ENCODE results near the gene FBLN5. TPM values are rescaled to one million over a fixed set of nuclear protein-coding genes. Genes with fewer than 3 reads are reported as not detected.

The FBLN5 gene
- total RNA-seq, 1 experiment from 2014 or later, result not detected

DNA sequence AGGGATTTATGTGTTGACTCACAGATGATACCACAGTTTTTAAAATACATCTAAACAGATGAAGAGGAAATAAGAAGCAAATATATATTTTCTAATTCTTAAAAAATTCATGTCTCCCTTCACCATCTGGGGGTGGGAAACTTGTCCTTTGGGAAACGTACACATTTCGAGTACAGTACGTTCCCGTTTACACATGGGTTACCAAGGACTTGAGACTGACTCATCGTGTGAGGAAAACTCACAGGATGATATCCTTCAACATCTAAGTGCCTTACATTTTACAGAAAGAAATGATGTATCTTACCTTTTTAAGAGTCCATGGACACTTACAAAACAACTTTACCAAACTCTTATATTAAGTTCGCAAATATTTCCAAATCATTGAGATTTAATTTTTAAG, 16.0 kb upstream of the FBLN5 start:
- intact Hi-C loops (cut with micrococcal nuclease; ENCODE audit: unreplicated experiment), result no loop called here
- POLR2A ChIA-PET (ENCODE audit: unreplicated experiment), result no interaction called here
- Histone ChIP-seq H3K36me3 (ENCODE audit: low read depth) (no peaks in the 10 kb centered on the region), H3K9me2 (ENCODE audit: insufficient read depth) (no peaks in the 10 kb centered on the region), H3K4me3 (no peak overlapping the region), H4K20me1 (ENCODE audit: insufficient read depth) (no peaks in the 10 kb centered on the region), H3F3A (ENCODE audit: insufficient read depth, low read depth) (no peaks in the 10 kb centered on the region), H3K27ac (no peak overlapping the region), H3K9me3 (ENCODE audit: insufficient read depth, low read depth) (no peaks in the 10 kb centered on the region), H3K79me2 (ENCODE audit: low read depth) (no peaks in the 10 kb centered on the region), H3K4me1 (replicated peaks; ENCODE audit: insufficient read depth) (no peaks in the 10 kb centered on the region), H3K27me3 (ENCODE audit: insufficient read depth, low read depth) (no peaks in the 10 kb centered on the region), H2AFZ (no peak overlapping the region), H3K4me2 (no peak overlapping the region)
- DNase-seq, result no peak
- no TSS peak for BruUV-seq (replicated peaks)
- no peak for TF ChIP-seq EZH2 (IDR thresholded peaks at IDR 0.05; ENCODE audit: low read depth)
- TF ChIP-seq, protein P1, sequence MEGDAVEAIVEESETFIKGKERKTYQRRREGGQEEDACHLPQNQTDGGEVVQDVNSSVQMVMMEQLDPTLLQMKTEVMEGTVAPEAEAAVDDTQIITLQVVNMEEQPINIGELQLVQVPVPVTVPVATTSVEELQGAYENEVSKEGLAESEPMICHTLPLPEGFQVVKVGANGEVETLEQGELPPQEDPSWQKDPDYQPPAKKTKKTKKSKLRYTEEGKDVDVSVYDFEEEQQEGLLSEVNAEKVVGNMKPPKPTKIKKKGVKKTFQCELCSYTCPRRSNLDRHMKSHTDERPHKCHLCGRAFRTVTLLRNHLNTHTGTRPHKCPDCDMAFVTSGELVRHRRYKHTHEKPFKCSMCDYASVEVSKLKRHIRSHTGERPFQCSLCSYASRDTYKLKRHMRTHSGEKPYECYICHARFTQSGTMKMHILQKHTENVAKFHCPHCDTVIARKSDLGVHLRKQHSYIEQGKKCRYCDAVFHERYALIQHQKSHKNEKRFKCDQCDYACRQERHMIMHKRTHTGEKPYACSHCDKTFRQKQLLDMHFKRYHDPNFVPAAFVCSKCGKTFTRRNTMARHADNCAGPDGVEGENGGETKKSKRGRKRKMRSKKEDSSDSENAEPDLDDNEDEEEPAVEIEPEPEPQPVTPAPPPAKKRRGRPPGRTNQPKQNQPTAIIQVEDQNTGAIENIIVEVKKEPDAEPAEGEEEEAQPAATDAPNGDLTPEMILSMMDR (conservative IDR thresholded peaks at IDR 0.05), result no peak
- CTCF ChIA-PET, result no interaction called here

DNA sequence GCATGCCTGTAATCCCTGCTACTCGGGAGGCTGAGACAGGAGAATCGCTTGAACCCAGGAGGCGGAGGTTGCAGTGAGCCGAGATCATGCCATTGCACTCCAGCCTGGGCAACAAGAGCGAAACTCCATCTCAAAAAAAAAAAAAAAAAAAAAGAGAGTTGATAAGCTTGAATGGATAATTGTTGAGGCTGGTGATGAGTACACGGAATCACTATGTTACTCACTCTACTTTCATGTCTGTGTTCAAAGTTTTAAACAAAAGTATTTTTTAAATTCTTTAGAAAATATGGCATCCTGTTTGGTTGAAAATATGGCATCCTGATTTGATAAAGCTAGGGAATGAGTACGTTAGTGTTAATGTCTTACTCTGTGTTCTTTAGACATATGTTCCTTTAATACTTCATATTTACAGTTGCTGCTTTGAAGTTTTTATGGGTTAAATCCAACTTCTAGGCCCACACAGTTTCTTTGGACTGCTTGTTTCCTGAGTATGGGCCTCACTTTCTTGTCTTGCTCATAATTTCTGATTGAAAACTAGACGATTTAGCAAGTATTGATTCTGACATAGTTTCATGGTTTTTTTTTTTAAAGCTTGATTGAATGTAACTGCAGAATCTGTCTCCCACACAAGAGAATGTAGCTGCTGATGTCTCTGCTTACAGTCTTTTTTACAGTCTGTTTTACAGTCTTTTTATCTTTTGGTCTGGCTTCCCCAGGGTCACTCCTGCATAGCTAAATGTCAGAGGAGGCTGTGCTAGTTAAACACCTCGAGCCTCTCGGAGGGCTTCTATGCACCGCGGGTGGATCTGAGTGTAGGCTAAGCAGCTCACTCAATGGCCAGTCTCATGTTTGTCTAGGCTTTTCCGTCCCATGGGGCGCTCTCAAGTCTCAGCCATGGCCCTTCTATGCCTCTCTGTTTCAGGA, 14.1 kb upstream of the FBLN5 start:
- CTCF ChIA-PET, result no interaction called here

DNA sequence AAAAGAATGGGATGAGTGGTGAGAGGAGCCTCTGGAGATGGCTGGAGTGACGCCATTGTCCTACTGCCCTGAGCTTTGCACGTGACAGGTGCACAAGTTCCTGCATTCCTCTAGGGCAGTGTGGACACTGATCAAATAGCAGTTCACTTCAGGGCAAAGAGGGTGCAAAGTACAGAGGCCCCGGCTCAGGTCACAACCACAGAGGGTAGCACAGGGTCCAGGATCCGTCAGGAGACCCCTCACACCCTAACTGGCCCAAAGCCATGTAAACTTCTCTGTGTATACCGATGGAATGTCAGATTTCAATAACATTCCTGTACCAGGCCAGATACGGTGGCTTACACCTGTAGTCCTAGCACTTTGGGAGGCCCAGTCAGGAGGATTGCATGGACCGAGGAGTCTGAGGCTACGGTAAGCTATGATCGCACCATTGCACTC, 10.4 kb upstream of the FBLN5 start:
- Histone ChIP-seq H3K79me2 (ENCODE audit: low read depth) (no peaks in the 10 kb centered on the region), H4K20me1 (ENCODE audit: insufficient read depth) (no peaks in the 10 kb centered on the region), H3K9me3 (ENCODE audit: insufficient read depth, low read depth) (no peaks in the 10 kb centered on the region), H2AFZ (no peak overlapping the region), H3K4me3 (no peak overlapping the region), H3K27ac (no peak overlapping the region), H3K27me3 (ENCODE audit: insufficient read depth, low read depth) (no peaks in the 10 kb centered on the region), H3F3A (ENCODE audit: insufficient read depth, low read depth) (no peaks in the 10 kb centered on the region), H3K36me3 (ENCODE audit: low read depth) (no peaks in the 10 kb centered on the region), H3K4me1 (replicated peaks; ENCODE audit: insufficient read depth) (no peaks in the 10 kb centered on the region), H3K9me2 (ENCODE audit: insufficient read depth) (no peaks in the 10 kb centered on the region), H3K4me2 (no peak overlapping the region)
- CTCF ChIA-PET, result no interaction called here
- POLR2A ChIA-PET (ENCODE audit: unreplicated experiment), result no interaction called here
- DNase-seq, result no peak
- no peak for TF ChIP-seq EZH2 (IDR thresholded peaks at IDR 0.05; ENCODE audit: low read depth)
- TF ChIP-seq, protein P1 (conservative IDR thresholded peaks at IDR 0.05), result no peak
- intact Hi-C loops (cut with micrococcal nuclease; ENCODE audit: unreplicated experiment), result no loop called here
- no TSS peak for BruUV-seq (replicated peaks)

More for the DNA sequence above, 14.1 kb upstream of the FBLN5 start:
- H3F3A ChIP-seq (ENCODE audit: insufficient read depth, low read depth), result no peaks in the 10 kb centered on the region
- no peaks in the 10 kb centered on the region for H3K9me3 ChIP-seq (ENCODE audit: insufficient read depth, low read depth)
- no peaks in the 10 kb centered on the region for H3K4me1 ChIP-seq (replicated peaks; ENCODE audit: insufficient read depth)
- no peak for DNase-seq
- H3K79me2 ChIP-seq (ENCODE audit: low read depth), result no peaks in the 10 kb centered on the region
- intact Hi-C loops (cut with micrococcal nuclease; ENCODE audit: unreplicated experiment), result no loop called here
- H2AFZ ChIP-seq, result no peak overlapping the region
- no peaks in the 10 kb centered on the region for H3K9me2 ChIP-seq (ENCODE audit: insufficient read depth)
- H3K27me3 ChIP-seq (ENCODE audit: insufficient read depth, low read depth), result no peaks in the 10 kb centered on the region
- H3K27ac ChIP-seq, result no peak overlapping the region
- POLR2A ChIA-PET (ENCODE audit: unreplicated experiment), result no interaction called here
- H3K36me3 ChIP-seq (ENCODE audit: low read depth), result no peaks in the 10 kb centered on the region
- H3K4me2 ChIP-seq, result no peak overlapping the region
- no peaks in the 10 kb centered on the region for H4K20me1 ChIP-seq (ENCODE audit: insufficient read depth)
- no TSS peak for BruUV-seq (replicated peaks)
- no peak for TF ChIP-seq EZH2 (IDR thresholded peaks at IDR 0.05; ENCODE audit: low read depth)
- TF ChIP-seq, protein P1 (conservative IDR thresholded peaks at IDR 0.05), result no peak
- H3K4me3 ChIP-seq, result no peak overlapping the region

All from PC-9 (cell line).